Measurements from ENCODE around the gene E4F1.

GRCh38 chr16:2195322-2196161 is 27.8 kb upstream of the E4F1 start:
- no peak for TF ChIP-seq CTCF (IDR thresholded peaks at IDR 0.05)
- TF ChIP-seq ZFX (IDR thresholded peaks at IDR 0.05; ENCODE audit: borderline replicate concordance), result no peak

All from 22Rv1 (cell line).